ENCODE data around the gene LARP1. TPM values are rescaled to one million over a fixed set of nuclear protein-coding genes. Genes with fewer than 3 reads are reported as not detected.

The LARP1 gene
- total RNA-seq, 3 donors from 2014 or later, result 64.0 to 123 (median 73.7) TPM

GRCh38 chr5:154783774-154784460, 28.7 kb downstream of the LARP1 start:
- Histone ChIP-seq H3K27ac (peak overlapping the region; percentile 26 to 46), H3K27me3 (no peaks in the 10 kb centered on the region), H3K4me3 (no peak overlapping the region), H3K36me3 (no peaks in the 10 kb centered on the region), H3K9me3 (no peaks in the 10 kb centered on the region), H3K4me1 (peaks cover 4 to 12% of the 10 kb centered on the region in 2 donors)
- no peak for DNase-seq (ENCODE audit: low spot score in 2 of 2)
- intact Hi-C loops (cut with DNase I; ENCODE audit: low total_unique reads), result no loop called here
- no peak for TF ChIP-seq POLR2A (IDR thresholded peaks at IDR 0.05)
- TF ChIP-seq, protein P1, sequence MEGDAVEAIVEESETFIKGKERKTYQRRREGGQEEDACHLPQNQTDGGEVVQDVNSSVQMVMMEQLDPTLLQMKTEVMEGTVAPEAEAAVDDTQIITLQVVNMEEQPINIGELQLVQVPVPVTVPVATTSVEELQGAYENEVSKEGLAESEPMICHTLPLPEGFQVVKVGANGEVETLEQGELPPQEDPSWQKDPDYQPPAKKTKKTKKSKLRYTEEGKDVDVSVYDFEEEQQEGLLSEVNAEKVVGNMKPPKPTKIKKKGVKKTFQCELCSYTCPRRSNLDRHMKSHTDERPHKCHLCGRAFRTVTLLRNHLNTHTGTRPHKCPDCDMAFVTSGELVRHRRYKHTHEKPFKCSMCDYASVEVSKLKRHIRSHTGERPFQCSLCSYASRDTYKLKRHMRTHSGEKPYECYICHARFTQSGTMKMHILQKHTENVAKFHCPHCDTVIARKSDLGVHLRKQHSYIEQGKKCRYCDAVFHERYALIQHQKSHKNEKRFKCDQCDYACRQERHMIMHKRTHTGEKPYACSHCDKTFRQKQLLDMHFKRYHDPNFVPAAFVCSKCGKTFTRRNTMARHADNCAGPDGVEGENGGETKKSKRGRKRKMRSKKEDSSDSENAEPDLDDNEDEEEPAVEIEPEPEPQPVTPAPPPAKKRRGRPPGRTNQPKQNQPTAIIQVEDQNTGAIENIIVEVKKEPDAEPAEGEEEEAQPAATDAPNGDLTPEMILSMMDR (IDR thresholded peaks at IDR 0.05), result no peak
- TF ChIP-seq POLR2AphosphoS5 (IDR thresholded peaks at IDR 0.05), result no peak

GRCh38 chr5:154784856-154785255, 29.7 kb downstream of the LARP1 start:
- DNase-seq (ENCODE audit: low spot score in 2 of 2), result no peak
- Histone ChIP-seq H3K9me3 (no peaks in the 10 kb centered on the region), H3K27ac (peak overlapping the region in 1 of 2 donors; percentile 46), H3K4me3 (no peak overlapping the region), H3K27me3 (no peaks in the 10 kb centered on the region), H3K36me3 (no peaks in the 10 kb centered on the region), H3K4me1 (peaks cover 4 to 12% of the 10 kb centered on the region in 2 donors)
- TF ChIP-seq, protein P1 (IDR thresholded peaks at IDR 0.05), result no peak
- no peak for TF ChIP-seq POLR2A (IDR thresholded peaks at IDR 0.05)
- no peak for TF ChIP-seq POLR2AphosphoS5 (IDR thresholded peaks at IDR 0.05)
- intact Hi-C loops (cut with DNase I; ENCODE audit: low total_unique reads), result no loop called here

GRCh38 chr5:154786414-154786813, 31.2 kb downstream of the LARP1 start:
- Histone ChIP-seq H3K27me3 (no peaks in the 10 kb centered on the region), H3K27ac (no peak overlapping the region), H3K36me3 (no peaks in the 10 kb centered on the region), H3K4me1 (peaks cover 4 to 12% of the 10 kb centered on the region in 2 donors), H3K4me3 (no peak overlapping the region), H3K9me3 (no peaks in the 10 kb centered on the region)
- no peak for TF ChIP-seq POLR2AphosphoS5 (IDR thresholded peaks at IDR 0.05)
- TF ChIP-seq, protein P1 (IDR thresholded peaks at IDR 0.05), result no peak
- no peak for TF ChIP-seq POLR2A (IDR thresholded peaks at IDR 0.05)
- DNase-seq (ENCODE audit: low spot score in 2 of 2), result no peak
- intact Hi-C loops (cut with DNase I; ENCODE audit: low total_unique reads), result no loop called here

DNA sequence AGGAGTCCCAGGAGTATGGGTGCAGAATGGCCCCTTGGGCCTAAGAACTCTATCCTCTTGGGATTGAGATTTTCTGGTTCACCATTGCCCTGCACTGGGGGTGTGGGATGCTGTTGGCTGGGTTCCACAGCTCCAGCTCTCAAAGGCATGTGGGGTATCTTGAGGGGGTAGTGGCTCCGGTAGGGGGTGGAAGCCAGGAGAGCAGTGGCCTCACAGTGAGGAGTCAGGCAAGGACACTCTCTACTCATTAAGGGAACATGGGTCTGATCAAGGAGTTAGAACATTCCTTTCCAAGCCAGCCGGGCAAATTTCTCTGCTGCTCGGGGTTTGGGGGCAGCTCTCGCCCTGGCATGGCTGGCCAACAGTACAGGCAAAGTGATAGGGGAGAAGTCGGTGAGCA, 33.0 kb downstream of the LARP1 start:
- no peaks in the 10 kb centered on the region for H3K27me3 ChIP-seq
- no peaks in the 10 kb centered on the region for H3K9me3 ChIP-seq
- intact Hi-C loops (cut with DNase I; ENCODE audit: low total_unique reads), result no loop called here
- H3K4me3 ChIP-seq, result peak overlapping the region in 1 of 3 donors; percentile 17
- H3K27ac ChIP-seq, result peak overlapping the region in 1 of 2 donors; percentile 21
- TF ChIP-seq, protein P1 (IDR thresholded peaks at IDR 0.05), result no peak
- TF ChIP-seq POLR2AphosphoS5 (IDR thresholded peaks at IDR 0.05) (no peak), POLR2A (IDR thresholded peaks at IDR 0.05) (no peak)
- H3K4me1 ChIP-seq, result peaks cover 4 to 8% of the 10 kb centered on the region in 2 donors
- no peak for DNase-seq (ENCODE audit: low spot score in 2 of 2)
- H3K36me3 ChIP-seq, result no peaks in the 10 kb centered on the region

DNA sequence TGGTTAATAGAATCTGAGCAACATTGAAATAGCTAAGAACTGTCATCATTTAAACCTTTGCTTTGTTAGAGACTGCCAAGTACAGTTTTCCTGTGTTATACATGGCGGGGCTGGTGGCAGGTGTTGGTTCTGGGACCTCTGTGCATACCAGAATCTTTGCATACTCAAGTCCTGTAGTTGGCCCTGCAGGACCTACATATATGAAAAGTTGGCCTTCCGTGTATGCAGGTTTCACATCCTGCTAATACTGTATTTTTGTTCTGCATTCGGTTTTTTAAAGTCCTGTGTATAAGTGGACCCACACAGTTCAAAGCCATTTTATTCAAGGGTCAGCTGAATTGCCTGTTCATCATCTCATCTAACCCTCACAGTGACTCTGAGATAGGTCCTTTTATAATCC, 36.4 kb downstream of the LARP1 start:
- Histone ChIP-seq H3K27ac (no peak overlapping the region), H3K4me1 (peaks cover 0 to 5% of the 10 kb centered on the region in 2 donors), H3K36me3 (no peaks in the 10 kb centered on the region), H3K4me3 (no peak overlapping the region), H3K27me3 (no peaks in the 10 kb centered on the region), H3K9me3 (no peaks in the 10 kb centered on the region)
- TF ChIP-seq POLR2A (IDR thresholded peaks at IDR 0.05) (no peak), POLR2AphosphoS5 (IDR thresholded peaks at IDR 0.05) (no peak)
- TF ChIP-seq, protein P1 (IDR thresholded peaks at IDR 0.05), result no peak
- intact Hi-C loops (cut with DNase I; ENCODE audit: low total_unique reads), result no loop called here
- DNase-seq (ENCODE audit: low spot score in 2 of 2), result no peak
